NCI-H2171 (cell line): Measurements from ENCODE around the gene OGT.

Experiments used
- DNase-seq: peaks from one replicate; lab custom pipeline; 2025; lab: John Stamatoyannopoulos, UW

OGT gene

GRCh38 chrX:71622576-71623450 lies 89.9 kb downstream of the OGT start:
- DNase-seq, result no peak

GRCh38 chrX:71623714-71624113 lies 90.8 kb downstream of the OGT start:
- DNase-seq, result no peak

- DNase-seq, result no peak
Observed at GRCh38 chrX:71625471-71625870, 92.6 kb downstream of the OGT start.
